ENCODE results near the gene FNIP2. TPM values are rescaled to one million over a fixed set of nuclear protein-coding genes. Genes with fewer than 3 reads are reported as not detected.
A peak's percentile ranks its signal among the peaks of the same experiment; 100 is the strongest.
"Not testable (repeated sequence)": the region's sequence is repeated elsewhere in the genome, so short reads cannot be mapped to it uniquely, and the experiment has no call there.

Gene FNIP2
- total and polyA plus RNA-seq, 12 donors: 8.5 to 89.7 (median 47.0) TPM

DNA sequence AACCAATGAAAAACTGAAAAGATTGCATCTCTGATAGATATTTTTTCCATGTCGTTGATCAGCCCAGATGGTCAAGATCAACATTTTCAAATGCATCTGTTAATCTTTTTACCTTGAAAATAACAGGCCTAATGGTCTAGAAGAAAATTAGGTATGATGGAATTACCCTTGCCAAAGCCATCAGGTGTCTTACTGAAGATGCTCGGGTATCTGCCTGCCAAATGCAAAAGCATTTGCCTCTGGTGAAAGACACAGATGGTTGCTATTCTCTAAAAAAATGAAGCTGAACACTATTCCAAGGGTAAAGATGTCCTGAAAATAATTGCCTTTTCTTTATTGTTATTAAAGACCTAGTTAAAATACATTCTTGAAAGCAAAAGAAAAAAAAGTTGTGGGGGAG, 126.0 kb downstream of the FNIP2 start:
- peaks cover 0 to 24% (median 11%) of the 10 kb centered on the region in 9 donors for H3K4me1 ChIP-seq
- ATAC-seq (no peak), DNase-seq (no peak)
- no peak for TF ChIP-seq CTCF (IDR thresholded peaks at IDR 0.05)
- no peak overlapping the region for H3K4me3 ChIP-seq
- H3K27ac ChIP-seq: no peak overlapping the region
- H3K27me3 ChIP-seq: no peaks in the 10 kb centered on the region
- peaks cover 0 to 88% (median 21%) of the 10 kb centered on the region in 9 donors for H3K36me3 ChIP-seq
- peaks cover 0 to 7% (median 0%) of the 10 kb centered on the region in 11 donors for H3K9me3 ChIP-seq
- intact Hi-C loops (cut with DNase I): loop anchor here in 2 of 10 donors (10.0 kb wide), 1 partner anchor 280 kb away; no protein-coding TSS in a partner anchor
- 85 to 88% methylated on average over 2 of the region's 2 CpGs for WGBS, 2 donors

DNA sequence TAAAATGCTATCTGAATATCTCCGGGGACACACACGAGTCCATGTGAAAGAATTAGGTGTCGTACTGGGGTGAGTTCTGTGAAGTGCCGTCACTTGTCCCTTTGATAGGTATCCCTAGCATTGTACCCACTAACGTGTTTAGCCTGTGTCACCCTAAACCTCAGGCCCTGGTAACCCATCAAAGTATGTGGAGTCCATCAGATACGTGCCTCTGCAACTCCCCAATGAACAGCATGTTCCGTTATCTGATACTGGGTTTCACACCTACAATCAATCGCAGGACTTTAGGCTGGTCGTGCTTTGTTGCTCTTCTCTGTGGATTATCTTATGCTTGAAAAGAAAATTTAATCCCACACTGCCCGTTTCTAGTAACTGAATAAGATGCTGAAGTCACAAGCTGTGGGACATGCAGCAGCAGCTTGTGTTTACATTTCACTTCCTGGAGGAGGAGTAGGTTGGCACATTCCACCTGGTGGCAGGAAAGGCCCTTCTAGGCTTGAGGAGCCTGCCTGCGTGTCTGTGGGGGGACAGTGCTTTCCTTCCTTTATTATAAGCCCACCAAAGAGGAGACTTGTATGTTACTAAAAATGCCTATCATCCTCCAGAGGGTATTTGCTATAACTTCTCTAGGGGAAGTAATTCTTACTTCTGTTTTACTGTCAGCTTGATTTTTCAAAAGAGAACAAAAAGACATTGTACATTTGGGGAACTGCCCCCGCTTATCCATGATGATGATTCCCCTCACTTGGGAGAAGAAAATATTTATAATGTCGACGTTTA, 127.2 kb downstream of the FNIP2 start:
- Histone ChIP-seq H3K36me3 (peaks cover 0 to 76% (median 21%) of the 10 kb centered on the region in 9 donors), H3K4me3 (no peak overlapping the region), H3K27ac (peak overlapping the region in 6 of 10 donors; percentile 0 to 74 (median 36)), H3K4me1 (peaks cover 0 to 24% (median 11%) of the 10 kb centered on the region in 9 donors), H3K9me3 (peaks cover 0 to 7% (median 0%) of the 10 kb centered on the region in 11 donors), H3K27me3 (no peaks in the 10 kb centered on the region)
- DNase-seq: no peak
- 60 to 61% methylated on average over 14 of the region's 14 CpGs for WGBS, 2 donors
- ATAC-seq: peak in 3 of 8 donors; percentile 27 to 44 (median 41)
- TF ChIP-seq CTCF (IDR thresholded peaks at IDR 0.05): peak in 3 of 9 donors; percentile 20 to 32 (median 20)
- intact Hi-C loops (cut with DNase I): loop anchor here in 2 of 10 donors (10.0 kb wide), 1 partner anchor 279 kb away; no protein-coding TSS in a partner anchor

- ATAC-seq: peak in 2 of 8 donors; percentile 16 to 17
- H3K4me3 ChIP-seq, H3K9me3 ChIP-seq, DNase-seq, H3K27me3 ChIP-seq: not testable (repeated sequence)
- peak overlapping the region in 5 of 10 donors; percentile 0 to 74 (median 50) for H3K27ac ChIP-seq
- H3K4me1 ChIP-seq: peaks cover 0 to 24% (median 11%) of the 10 kb centered on the region in 9 donors
- H3K36me3 ChIP-seq: peaks cover 0 to 73% (median 16%) of the 10 kb centered on the region in 9 donors
- intact Hi-C loops (cut with DNase I): loop anchor here in 2 of 10 donors (10.0 kb wide), 1 partner anchor 278 kb away; no protein-coding TSS in a partner anchor
- 68 to 77% methylated on average over 11 of the region's 11 CpGs for WGBS, 2 donors
Observed at GRCh38 chr4:158896577-158897238, 127.9 kb downstream of the FNIP2 start.

DNA sequence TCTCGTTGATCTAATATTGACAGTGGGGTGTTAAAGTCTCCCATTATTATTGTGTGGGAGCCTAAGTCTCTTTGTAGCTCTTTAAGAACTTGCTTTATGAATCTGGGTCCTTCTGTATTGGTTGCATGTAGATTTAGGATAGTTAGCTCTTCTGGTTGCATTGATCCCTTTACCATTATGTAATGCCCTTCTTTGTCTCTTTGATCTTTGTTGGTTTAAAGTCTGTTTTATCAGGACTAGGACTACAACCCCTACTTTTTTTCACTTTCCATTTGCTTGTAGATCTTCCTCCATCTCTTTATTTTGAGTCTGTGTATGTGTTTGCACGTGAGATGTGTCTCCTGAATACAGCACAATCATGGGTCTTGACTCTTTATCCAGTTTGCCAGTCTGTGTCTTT, 131.6 kb downstream of the FNIP2 start:
- intact Hi-C loops (cut with DNase I): loop anchor here in 1 of 10 donors (10.0 kb wide), 1 partner anchor 204 kb away; the partner anchor contains the start of gene RAPGEF2
- not testable (repeated sequence) for H3K9me3 ChIP-seq, H3K27ac ChIP-seq, H3K27me3 ChIP-seq, ATAC-seq, H3K4me3 ChIP-seq, DNase-seq
- 97 to 99% methylated on average over 2 of the region's 2 CpGs for WGBS, 2 donors
- Histone ChIP-seq H3K36me3 (peaks cover 0 to 67% (median 16%) of the 10 kb centered on the region in 9 donors), H3K4me1 (peaks cover 0 to 48% (median 15%) of the 10 kb centered on the region in 9 donors)

DNA sequence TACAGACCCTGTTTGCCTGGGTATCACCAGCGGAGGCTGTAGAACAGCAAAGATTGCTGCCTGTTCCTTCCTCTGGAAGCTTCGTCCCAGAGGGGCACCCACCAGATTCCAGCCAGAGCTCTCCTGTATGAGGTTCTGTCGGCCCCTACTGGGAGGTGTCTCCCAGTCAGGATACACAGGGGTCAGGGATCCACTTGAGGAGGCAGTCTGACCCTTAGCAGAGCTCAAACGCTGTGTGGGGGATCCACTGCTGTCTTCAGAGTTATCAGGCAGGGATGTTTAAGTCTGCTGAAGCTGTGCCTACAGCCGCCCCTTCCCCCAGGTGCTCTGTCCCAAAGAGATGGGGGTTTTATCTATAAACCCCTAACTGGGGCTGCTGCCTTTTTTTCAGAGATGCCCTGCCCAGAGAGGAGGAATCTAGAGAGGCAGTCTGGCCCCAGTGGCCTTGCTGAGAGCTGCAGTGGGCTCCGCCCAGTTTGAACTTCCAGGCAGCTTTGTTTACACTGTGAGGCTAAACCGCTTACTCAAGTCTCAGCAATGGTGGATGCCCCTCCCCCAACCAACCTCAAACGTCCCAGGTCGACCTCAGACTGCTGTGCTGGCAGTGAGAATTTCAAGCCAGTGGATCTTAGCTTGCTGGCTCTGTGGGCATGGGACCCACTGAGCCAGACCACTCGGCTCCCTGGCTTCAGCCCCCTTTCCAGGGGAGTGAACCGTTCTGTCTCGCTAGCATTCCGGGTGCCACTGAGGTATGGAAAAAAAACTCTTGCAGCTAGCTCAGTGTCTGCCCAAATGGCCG, 133.7 kb downstream of the FNIP2 start:
- H3K27me3 ChIP-seq, H3K9me3 ChIP-seq, DNase-seq, H3K27ac ChIP-seq, H3K4me3 ChIP-seq: not testable (repeated sequence)
- 78 to 82% methylated on average over 14 of the region's 14 CpGs for WGBS, 2 donors
- Histone ChIP-seq H3K4me1 (peaks cover 0 to 35% (median 9%) of the 10 kb centered on the region in 9 donors), H3K36me3 (peaks cover 0 to 67% (median 9%) of the 10 kb centered on the region in 9 donors)
- peak in 2 of 8 donors; percentile 15 to 54 for ATAC-seq
- intact Hi-C loops (cut with DNase I): loop anchor here in 1 of 10 donors (10.0 kb wide), 1 partner anchor 202 kb away; the partner anchor contains the start of gene RAPGEF2

Measured in heart right ventricle (tissue), 16 donors.